CD14-positive monocyte (primary cell): ENCODE measurements around the gene DOCK4. TPM values are rescaled to one million over a fixed set of nuclear protein-coding genes. Genes with fewer than 3 reads are reported as not detected.

Experiments
- DNase-seq, 3 donors: peaks; one replicate each; pipeline ENCODE4 v3.0.0-alpha.2; 2011 to 2022
- H2AFZ ChIP-seq: 2 replicates; pipeline ENCODE4 v1.6.0; 2012; ENCODE audit warnings: mild to moderate bottlenecking, low read depth, low read length, inconsistent platforms; ENCODE audit not compliant: insufficient read depth, poor library complexity, severe bottlenecking
- H3K27ac ChIP-seq, 2 donors: 1 replicate in 1 of 2; 2 replicates in 1 of 2; pipeline ENCODE4 v1.5.1; 2012 to 2013; ENCODE audit warnings: low read length in 2 of 2, control low read depth in 1 of 2, inconsistent platforms in 1 of 2, low read depth in 1 of 2, mild to moderate bottlenecking in 1 of 2
- H3K27me3 ChIP-seq, 2 donors: one replicate each; pipeline versions ENCODE4 v1.6.0 to v1.6.1; 2011 to 2013; ENCODE audit warnings: low read length in 2 of 2; ENCODE audit not compliant: control insufficient read depth in 2 of 2, insufficient read depth in 2 of 2
- H3K36me3 ChIP-seq, 2 donors: replicated peaks in 1 of 2; 1 replicate in 1 of 2; 2 replicates in 1 of 2; pipeline versions ENCODE4 v1.5.1 to v1.6.1; 2012 to 2013; ENCODE audit warnings: low read length in 2 of 2, control low read depth in 1 of 2, inconsistent platforms in 1 of 2, mild to moderate bottlenecking in 1 of 2; ENCODE audit not compliant: insufficient read depth in 2 of 2, control insufficient read depth in 1 of 2
- H3K4me1 ChIP-seq, 2 donors: 1 replicate in 1 of 2; 2 replicates in 1 of 2; pipeline versions ENCODE4 v1.5.1 to v1.6.1; 2012 to 2013; ENCODE audit warnings: low read length in 2 of 2, control low read depth in 1 of 2, inconsistent platforms in 1 of 2, mild to moderate bottlenecking in 1 of 2, moderate library complexity in 1 of 2; ENCODE audit not compliant: insufficient read depth in 2 of 2, control insufficient read depth in 1 of 2
- H3K4me2 ChIP-seq: replicated peaks from 2 replicates; pipeline ENCODE3; 2012; ENCODE audit warnings: low read length, moderate library complexity, mild to moderate bottlenecking; ENCODE audit not compliant: poor library complexity, severe bottlenecking; ENCODE audit errors: extremely low read depth
- H3K4me3 ChIP-seq, 3 experiments: fragments of 200-600 bp in 1 of 3; sonication (generic) in 1 of 3; replicated peaks in 1 of 3; 1 replicate in 2 of 3; 2 replicates in 1 of 3; pipeline ENCODE4 v1.5.1; 2011 to 2013; ENCODE audit warnings: low read length in 3 of 3, mild to moderate bottlenecking in 3 of 3, control low read depth in 2 of 3, low read depth in 2 of 3, inconsistent platforms in 1 of 3, moderate library complexity in 1 of 3
- H3K79me2 ChIP-seq: 2 replicates; pipeline ENCODE4 v1.6.0; 2012; ENCODE audit warnings: mild to moderate bottlenecking, control low read depth, inconsistent platforms, low read length, moderate library complexity; ENCODE audit not compliant: insufficient read depth
- H3K9ac ChIP-seq: 2 replicates; pipeline ENCODE4 v1.6.0; 2017; ENCODE audit warnings: low read length, mild to moderate bottlenecking; ENCODE audit not compliant: insufficient read depth, poor library complexity, severe bottlenecking
- H3K9me3 ChIP-seq, 2 donors: replicated peaks in 1 of 2; 1 replicate in 1 of 2; 2 replicates in 1 of 2; pipeline versions ENCODE4 v1.5.1 to v1.6.1; 2012 to 2013; ENCODE audit warnings: low read length in 2 of 2, control low read depth in 1 of 2; ENCODE audit not compliant: control insufficient read depth in 1 of 2, insufficient read depth in 1 of 2
- H4K20me1 ChIP-seq: 2 replicates; pipeline ENCODE4 v1.6.0; 2012; ENCODE audit warnings: mild to moderate bottlenecking, low read length, control low read depth, moderate library complexity; ENCODE audit not compliant: insufficient read depth
- H3K27ac Mint-ChIP-seq, 7 donors: one replicate each; pipeline ENCODE4 v1.8.0; 2020; ENCODE audit warnings: mild to moderate bottlenecking in 7 of 7, mixed read lengths in 7 of 7, moderate library complexity in 6 of 7, inconsistent platforms in 2 of 7
- H3K27me3 Mint-ChIP-seq, 3 donors: one replicate each; pipeline ENCODE4 v1.8.0; 2021 to 2022; ENCODE audit warnings: low read depth in 3 of 3, mild to moderate bottlenecking in 3 of 3, mixed read lengths in 3 of 3, moderate library complexity in 3 of 3, inconsistent platforms in 1 of 3
- H3K36me3 Mint-ChIP-seq, 2 donors: one replicate each; pipeline ENCODE4 v1.8.0; 2020; ENCODE audit warnings: mixed read lengths in 2 of 2, inconsistent platforms in 1 of 2, mild to moderate bottlenecking in 1 of 2
- H3K4me1 Mint-ChIP-seq: one replicate; pipeline ENCODE4 v1.8.0; 2020; ENCODE audit warnings: mild to moderate bottlenecking, mixed read lengths
- H3K4me3 Mint-ChIP-seq, 2 donors: one replicate each; pipeline ENCODE4 v1.8.0; 2020; ENCODE audit warnings: mild to moderate bottlenecking in 2 of 2, mixed read lengths in 2 of 2, moderate library complexity in 1 of 2
- H3K9me3 Mint-ChIP-seq, 7 donors: one replicate each; pipeline ENCODE4 v1.8.0; 2020 to 2022; ENCODE audit warnings: mixed read lengths in 7 of 7, mild to moderate bottlenecking in 6 of 7, moderate library complexity in 6 of 7, inconsistent platforms in 2 of 7
- CTCF ChIP-seq: fragments of 200-600 bp; IDR thresholded peaks from one replicate; pipeline ENCODE4 v1.8.0; 2022; ENCODE audit warnings: antibody characterized with exemption, mild to moderate bottlenecking
- WGBS: methylation state at CpG from one replicate; pipeline ENCODE4 v1.1.5; 2013; ENCODE audit warnings: missing lambda C conversion rate; ENCODE audit not compliant: insufficient coverage; 5-methylcytosine and 5-hydroxymethylcytosine counted together
- intact Hi-C, 2 donors: fragments of 100-400 bp; cut with micrococcal nuclease; formaldehyde crosslinking; loops; one replicate each; pipeline versions ENCODE4 v1.15.0 to v1.15.1; 2023
- polyA plus RNA-seq, 3 donors: library from polyadenylated mRNA; depleted of rRNA in 1 of 3; unstranded in 2 of 3; stranded (reverse) in 1 of 3; fragments of 300-500 nt in 2 of 3; fragments of >200 nt in 1 of 3; fragmentation: Illumina TruSeq in 2 of 3; gene quantifications; 1 replicate in 2 of 3; 2 replicates in 1 of 3; pipeline ENCODE4 v1.2.3, GENCODE V29; 2012 to 2021

DOCK4 gene
- polyA plus RNA-seq, 3 donors: 1.3 to 5.0 (median 2.7) TPM

DNA sequence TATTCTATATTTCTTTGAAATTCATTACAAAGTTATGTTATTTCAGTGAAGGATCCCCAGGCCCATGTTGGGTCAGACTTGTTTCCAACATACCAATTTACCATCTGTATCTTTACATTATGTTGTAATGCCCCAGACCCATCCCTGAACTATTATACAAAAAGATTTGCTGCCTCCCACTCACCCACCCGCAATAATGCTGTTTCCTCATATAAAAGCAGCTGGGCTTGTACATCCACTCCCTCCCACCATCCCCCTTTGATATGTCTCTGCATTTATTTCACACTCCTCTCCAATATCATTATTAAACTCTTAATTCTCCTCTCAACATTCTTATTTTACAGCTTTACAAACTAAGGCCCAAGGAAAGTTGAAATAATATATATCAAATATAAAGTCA is 153.7 kb downstream of the DOCK4 start:
- H3K36me3 Mint-ChIP-seq: no peaks in the 10 kb centered on the region
- no peaks in the 10 kb centered on the region for H3K79me2 ChIP-seq
- intact Hi-C loops: no loop called here
- H3K9me3 ChIP-seq: peaks cover 0 to 3% of the 10 kb centered on the region in 2 donors
- no peaks in the 10 kb centered on the region for H3K36me3 ChIP-seq
- 88% methylated on average over 1 of the region's 1 CpG for WGBS
- H4K20me1 ChIP-seq: no peaks in the 10 kb centered on the region
- TF ChIP-seq CTCF: no peak
- no peaks in the 10 kb centered on the region for H3K4me1 ChIP-seq
- H3K27ac Mint-ChIP-seq: no peak overlapping the region
- no peak overlapping the region for H2AFZ ChIP-seq
- no peaks in the 10 kb centered on the region for H3K27me3 ChIP-seq
- H3K4me3 Mint-ChIP-seq: no peak overlapping the region
- peaks cover 0 to 3% (median 1%) of the 10 kb centered on the region in 3 donors for H3K27me3 Mint-ChIP-seq
- no peak for DNase-seq
- H3K4me1 Mint-ChIP-seq: peaks cover 2% of the 10 kb centered on the region
- H3K4me3 ChIP-seq: no peak overlapping the region
- H3K9me3 Mint-ChIP-seq: peaks cover 0 to 3% (median 3%) of the 10 kb centered on the region in 7 donors
- H3K4me2 ChIP-seq: no peak overlapping the region
- H3K27ac ChIP-seq: no peak overlapping the region
- H3K9ac ChIP-seq: no peak overlapping the region

- Histone ChIP-seq H3K27ac (no peak overlapping the region), H3K4me2 (no peak overlapping the region), H4K20me1 (no peaks in the 10 kb centered on the region), H3K36me3 (no peaks in the 10 kb centered on the region), H3K9ac (no peak overlapping the region), H3K79me2 (no peaks in the 10 kb centered on the region), H2AFZ (no peak overlapping the region), H3K4me3 (no peak overlapping the region), H3K9me3 (peaks cover 0 to 4% of the 10 kb centered on the region in 2 donors), H3K27me3 (no peaks in the 10 kb centered on the region), H3K4me1 (no peaks in the 10 kb centered on the region)
- Mint-ChIP-seq H3K27me3 (peaks cover 0 to 3% (median 1%) of the 10 kb centered on the region in 3 donors), H3K27ac (no peak overlapping the region), H3K9me3 (peaks cover 3 to 10% (median 7%) of the 10 kb centered on the region in 7 donors), H3K4me3 (no peak overlapping the region), H3K4me1 (no peaks in the 10 kb centered on the region), H3K36me3 (no peaks in the 10 kb centered on the region)
- no peak for TF ChIP-seq CTCF
- no peak for DNase-seq
- intact Hi-C loops: no loop called here
- WGBS: no CpG with 5 or more reads among the region's 4 CpGs
Observed at GRCh38 chr7:112050250-112050881, 155.8 kb downstream of the DOCK4 start.
